Chondrocyte (in vitro differentiated cells): Measurements from ENCODE around the gene SRRM2. TPM values are rescaled to one million over a fixed set of nuclear protein-coding genes. Genes with fewer than 3 reads are reported as not detected.

Experiments
- DNase-seq: peaks from one replicate; pipeline ENCODE4 v3.0.0; 2021; ENCODE audit warnings: mixed read lengths, low spot score
- H3K27ac Mint-ChIP-seq: one replicate; pipeline ENCODE4 v1.8.0; 2021; ENCODE audit warnings: mild to moderate bottlenecking, moderate library complexity, mixed read lengths; ENCODE audit not compliant: unreplicated experiment
- H3K27me3 Mint-ChIP-seq: 2 replicates; pipeline ENCODE4 v1.8.0; 2021; ENCODE audit warnings: low read depth, mixed read lengths
- H3K36me3 Mint-ChIP-seq: 2 replicates; pipeline ENCODE4 v1.8.0; 2021; ENCODE audit warnings: low read depth, mixed read lengths
- H3K4me1 Mint-ChIP-seq: 2 replicates; pipeline ENCODE4 v1.8.0; 2021; ENCODE audit warnings: low read depth, mild to moderate bottlenecking, mixed read lengths
- H3K4me3 Mint-ChIP-seq: one replicate; pipeline ENCODE4 v1.8.0; 2021; ENCODE audit warnings: mild to moderate bottlenecking, moderate library complexity, mixed read lengths; ENCODE audit not compliant: unreplicated experiment
- H3K9me3 Mint-ChIP-seq: 2 replicates; pipeline ENCODE4 v1.8.0; 2021; ENCODE audit warnings: low read depth, mixed read lengths
- total RNA-seq: library from RNA; stranded (reverse); gene quantifications from 3 replicates; pipeline ENCODE4 v1.2.1, GENCODE V29; 2021
- TF ChIP-seq, protein P1 (sequence below): fragments of 200-600 bp; sonication (generic); IDR thresholded peaks from 2 replicates; pipeline ENCODE4 v1.5.0; 2021; ENCODE audit warnings: antibody characterized with exemption, mild to moderate bottlenecking, moderate library complexity

The SRRM2 gene
- total RNA-seq, 1 donor from 2014 or later, result 363 TPM

DNA sequence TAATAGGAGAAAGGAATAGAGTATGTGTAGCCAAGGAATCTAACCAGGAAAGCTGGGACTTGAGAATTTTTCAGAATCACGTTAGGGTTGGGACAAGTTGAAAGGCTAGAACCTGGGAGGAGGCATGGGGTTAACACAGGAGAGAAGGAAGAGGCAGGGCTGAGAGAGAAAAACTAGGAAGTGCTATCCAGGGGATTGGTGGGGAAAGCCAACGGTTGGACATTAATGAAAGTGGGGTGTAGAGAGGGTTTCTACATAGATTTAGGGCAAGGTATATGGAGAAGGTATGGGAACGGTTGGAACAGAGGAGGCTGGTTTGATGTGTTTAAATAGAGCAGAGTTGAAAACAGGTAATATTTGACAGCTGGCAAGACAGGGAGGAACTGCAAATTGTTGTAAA is 2.7 kb downstream of the SRRM2 start:
- Mint-ChIP-seq H3K36me3 (peaks cover 34% of the 10 kb centered on the region), H3K27ac (peak overlapping the region; percentile 89), H3K9me3 (no peaks in the 10 kb centered on the region), H3K4me3 (peak overlapping the region; percentile 92), H3K27me3 (no peaks in the 10 kb centered on the region), H3K4me1 (peaks cover 53% of the 10 kb centered on the region)
- no peak for DNase-seq
- TF ChIP-seq, protein P1, sequence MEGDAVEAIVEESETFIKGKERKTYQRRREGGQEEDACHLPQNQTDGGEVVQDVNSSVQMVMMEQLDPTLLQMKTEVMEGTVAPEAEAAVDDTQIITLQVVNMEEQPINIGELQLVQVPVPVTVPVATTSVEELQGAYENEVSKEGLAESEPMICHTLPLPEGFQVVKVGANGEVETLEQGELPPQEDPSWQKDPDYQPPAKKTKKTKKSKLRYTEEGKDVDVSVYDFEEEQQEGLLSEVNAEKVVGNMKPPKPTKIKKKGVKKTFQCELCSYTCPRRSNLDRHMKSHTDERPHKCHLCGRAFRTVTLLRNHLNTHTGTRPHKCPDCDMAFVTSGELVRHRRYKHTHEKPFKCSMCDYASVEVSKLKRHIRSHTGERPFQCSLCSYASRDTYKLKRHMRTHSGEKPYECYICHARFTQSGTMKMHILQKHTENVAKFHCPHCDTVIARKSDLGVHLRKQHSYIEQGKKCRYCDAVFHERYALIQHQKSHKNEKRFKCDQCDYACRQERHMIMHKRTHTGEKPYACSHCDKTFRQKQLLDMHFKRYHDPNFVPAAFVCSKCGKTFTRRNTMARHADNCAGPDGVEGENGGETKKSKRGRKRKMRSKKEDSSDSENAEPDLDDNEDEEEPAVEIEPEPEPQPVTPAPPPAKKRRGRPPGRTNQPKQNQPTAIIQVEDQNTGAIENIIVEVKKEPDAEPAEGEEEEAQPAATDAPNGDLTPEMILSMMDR, result no peak

DNA sequence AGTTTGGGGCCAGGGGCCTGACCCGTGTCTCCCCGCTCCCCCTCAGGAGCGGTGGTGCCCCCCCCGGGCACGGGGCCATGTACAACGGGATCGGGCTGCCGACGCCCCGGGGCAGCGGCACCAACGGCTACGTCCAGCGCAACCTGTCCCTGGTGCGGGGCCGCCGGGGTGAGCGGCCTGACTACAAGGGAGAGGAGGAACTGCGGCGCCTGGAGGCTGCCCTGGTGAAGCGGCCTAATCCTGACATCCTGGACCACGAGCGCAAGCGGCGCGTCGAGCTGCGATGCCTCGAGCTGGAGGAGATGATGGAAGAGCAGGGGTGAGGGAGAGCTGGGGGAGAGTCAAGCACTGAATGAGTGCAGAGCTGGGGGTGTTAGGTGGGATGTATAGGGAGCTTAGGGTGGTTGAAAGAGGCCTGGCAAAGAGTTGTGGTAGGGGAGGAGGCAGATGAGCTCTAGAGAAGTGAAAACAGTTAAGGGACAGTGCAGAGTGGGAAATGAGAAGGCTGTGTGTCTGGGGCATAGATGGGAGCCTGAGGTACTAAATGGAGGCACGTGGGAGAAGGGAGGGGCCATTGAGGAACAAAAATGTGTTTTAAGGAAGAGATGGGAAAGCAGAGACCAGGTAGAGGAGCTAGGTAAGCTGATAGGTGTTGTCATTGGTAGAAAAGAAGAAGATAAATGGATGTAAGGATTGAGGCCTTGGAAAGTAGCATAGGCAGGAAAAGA is 4.0 kb downstream of the SRRM2 start:
- no peak overlapping the region for H3K4me3 Mint-ChIP-seq
- H3K9me3 Mint-ChIP-seq, result no peaks in the 10 kb centered on the region
- TF ChIP-seq, protein P1, result no peak
- no peak for DNase-seq
- H3K36me3 Mint-ChIP-seq, result peaks cover 46% of the 10 kb centered on the region
- peaks cover 45% of the 10 kb centered on the region for H3K4me1 Mint-ChIP-seq
- no peaks in the 10 kb centered on the region for H3K27me3 Mint-ChIP-seq
- peak overlapping the region; percentile 60 for H3K27ac Mint-ChIP-seq

DNA sequence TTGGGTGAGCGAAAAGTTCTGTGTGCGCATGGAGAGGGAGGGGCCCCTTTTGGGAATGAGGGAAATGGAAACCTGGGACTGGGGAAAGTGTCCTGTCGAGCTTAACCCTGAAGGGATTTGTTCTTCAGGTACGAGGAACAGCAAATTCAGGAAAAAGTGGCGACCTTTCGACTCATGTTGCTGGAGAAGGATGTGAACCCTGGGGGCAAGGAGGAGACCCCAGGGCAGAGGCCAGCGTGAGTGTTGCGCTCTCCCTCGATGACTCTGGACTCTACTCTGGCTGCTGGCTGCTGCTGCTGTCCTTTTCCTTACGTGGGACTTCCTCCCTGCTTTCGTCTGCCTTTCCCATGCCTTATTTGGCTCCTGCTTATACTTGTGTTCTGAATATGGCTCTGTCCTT is 4.9 kb downstream of the SRRM2 start:
- Mint-ChIP-seq H3K27ac (peak overlapping the region; percentile 60), H3K9me3 (no peaks in the 10 kb centered on the region), H3K27me3 (no peaks in the 10 kb centered on the region), H3K4me3 (no peak overlapping the region), H3K36me3 (peaks cover 55% of the 10 kb centered on the region), H3K4me1 (peaks cover 38% of the 10 kb centered on the region)
- DNase-seq, result no peak
- TF ChIP-seq, protein P1, result no peak

DNA sequence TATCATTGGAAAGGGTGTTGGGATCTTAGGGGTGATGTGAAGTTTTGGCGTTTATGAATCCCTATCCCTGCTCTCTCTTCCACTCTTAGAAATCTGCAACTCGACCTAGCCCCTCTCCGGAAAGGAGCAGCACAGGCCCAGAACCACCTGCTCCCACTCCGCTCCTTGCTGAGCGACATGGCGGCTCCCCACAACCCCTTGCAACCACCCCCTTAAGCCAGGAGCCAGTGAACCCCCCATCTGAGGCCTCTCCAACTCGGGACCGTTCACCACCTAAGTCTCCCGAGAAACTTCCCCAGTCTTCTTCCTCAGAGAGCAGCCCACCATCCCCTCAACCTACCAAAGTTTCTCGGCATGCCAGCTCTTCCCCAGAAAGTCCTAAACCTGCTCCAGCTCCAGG is 9.0 kb downstream of the SRRM2 start:
- DNase-seq, result peak; percentile 65
- Mint-ChIP-seq H3K36me3 (peaks cover 88% of the 10 kb centered on the region), H3K4me1 (peaks cover 12% of the 10 kb centered on the region), H3K9me3 (no peaks in the 10 kb centered on the region), H3K27me3 (no peaks in the 10 kb centered on the region), H3K4me3 (no peak overlapping the region), H3K27ac (no peak overlapping the region)
- TF ChIP-seq, protein P1, result no peak

DNA sequence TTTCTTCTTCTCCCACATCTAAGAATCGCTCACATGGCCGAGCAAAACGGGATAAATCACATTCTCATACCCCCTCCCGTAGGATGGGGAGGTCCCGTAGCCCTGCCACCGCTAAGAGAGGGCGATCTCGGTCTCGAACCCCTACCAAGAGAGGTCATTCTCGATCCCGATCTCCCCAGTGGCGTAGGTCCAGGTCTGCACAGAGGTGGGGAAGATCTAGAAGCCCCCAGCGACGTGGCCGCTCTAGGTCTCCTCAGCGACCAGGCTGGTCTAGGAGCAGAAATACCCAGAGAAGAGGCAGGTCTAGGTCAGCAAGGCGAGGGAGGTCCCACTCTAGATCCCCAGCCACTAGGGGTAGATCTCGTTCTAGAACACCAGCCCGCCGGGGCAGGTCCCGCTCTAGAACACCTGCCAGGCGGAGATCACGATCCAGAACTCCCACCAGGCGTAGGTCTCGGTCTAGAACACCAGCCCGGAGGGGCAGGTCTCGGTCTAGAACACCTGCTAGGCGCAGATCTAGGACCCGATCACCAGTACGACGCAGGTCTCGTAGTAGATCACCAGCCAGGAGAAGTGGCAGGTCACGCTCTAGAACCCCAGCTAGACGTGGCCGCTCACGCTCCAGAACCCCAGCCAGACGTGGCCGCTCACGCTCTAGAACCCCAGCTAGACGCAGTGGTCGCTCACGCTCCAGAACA is 9.6 kb downstream of the SRRM2 start:
- TF ChIP-seq, protein P1, result no peak
- Mint-ChIP-seq H3K36me3 (peaks cover 90% of the 10 kb centered on the region), H3K27ac (no peak overlapping the region), H3K27me3 (no peaks in the 10 kb centered on the region), H3K4me3 (no peak overlapping the region), H3K9me3 (no peaks in the 10 kb centered on the region), H3K4me1 (peaks cover 7% of the 10 kb centered on the region)
- DNase-seq, result peak; percentile 72
